A549 (cell line): ENCODE data around the gene PGF. TPM values are rescaled to one million over a fixed set of nuclear protein-coding genes. Genes with fewer than 3 reads are reported as not detected.

Source experiments
- ATAC-seq, 2 experiments: fragments of 200-7000 bp in 1 of 2; fragments of >200 bp in 1 of 2; cut with Nextera tagmentation in 1 of 2; cut with Tn5 transposase in 1 of 2; 3 replicates each; pipeline versions ENCODE4 v1.8.0 to v1.9.1; 2018 to 2020; ENCODE audit warnings: mild to moderate bottlenecking in 1 of 2, moderate library complexity in 1 of 2
- CTCF ChIA-PET: fragments of 300-600 bp; sonication (Branson Sonifier 250); formaldehyde crosslinking; extraction: SDS; loops from one replicate; lab custom pipeline; 2021; ENCODE audit warnings: antibody characterized with exemption, inconsistent platforms; lab: Yijun Ruan, JAX
- POLR2A ChIA-PET: fragments of 350-600 bp; formaldehyde crosslinking; extraction: SDS; loops from one replicate; lab custom pipeline; 2021; ENCODE audit warnings: antibody characterized with exemption, inconsistent platforms; lab: Yijun Ruan, JAX
- DNase-seq, 2 experiments: peaks; one replicate each; pipeline versions ENCODE4 v3.0.0 to v3.0.0-alpha.2; 2011 to 2016; ENCODE audit warnings: low read depth in 1 of 2, low spot score in 1 of 2
- FAIRE-seq: peaks from 2 replicates; lab custom pipeline; 2011; peaks lifted over from hg19 to GRCh38; lab: Jason Lieb, UNC
- H3K27ac ChIP-seq, 2 experiments: fragments of >200 bp; sonication (Bioruptor Twin); formaldehyde crosslinking; 3 replicates each; pipeline ENCODE4 v1.5.1; 2016 to 2017
- H3K4me1 ChIP-seq: fragments of >200 bp; sonication (Bioruptor Twin); formaldehyde crosslinking; 3 replicates; pipeline ENCODE4 v1.6.1; 2016
- H3K4me2 ChIP-seq: fragments of >200 bp; sonication (Bioruptor Twin); formaldehyde crosslinking; 3 replicates; pipeline ENCODE4 v1.6.1; 2016
- H3K4me3 ChIP-seq: fragments of >200 bp; sonication (Bioruptor Twin); formaldehyde crosslinking; 3 replicates; pipeline ENCODE4 v1.5.1; 2016
- H3K9me3 ChIP-seq: fragments of >200 bp; sonication (Bioruptor Twin); formaldehyde crosslinking; 3 replicates; pipeline ENCODE4 v1.6.1; 2016
- BCL3 ChIP-seq: fragments of >200 bp; sonication (Bioruptor Twin); formaldehyde crosslinking; IDR thresholded peaks from 3 replicates; pipeline ENCODE4 v1.6.1; 2016
- BHLHE40 ChIP-seq: IDR thresholded peaks from 2 replicates; pipeline ENCODE4 v1.6.1; 2012; ENCODE audit warnings: low read depth, low read length, inconsistent platforms
- CBX2 ChIP-seq: fragments of 200-600 bp; sonication (generic); IDR thresholded peaks from 2 replicates; pipeline ENCODE4 v1.6.1; 2016; ENCODE audit warnings: low read depth, mild to moderate bottlenecking, borderline replicate concordance
- CEBPB ChIP-seq, 2 experiments: fragments of >200 bp in 1 of 2; sonication (Bioruptor Twin) in 1 of 2; formaldehyde crosslinking in 1 of 2; IDR thresholded peaks; 2 replicates each; pipeline ENCODE4 v1.6.1; 2012 to 2016
- CHD4 ChIP-seq: fragments of 200-600 bp; sonication (generic); IDR thresholded peaks from 2 replicates; pipeline ENCODE4 v1.6.1; 2016; ENCODE audit warnings: antibody characterized with exemption, mild to moderate bottlenecking, borderline replicate concordance
- EHF ChIP-seq: fragments of 250-450 bp; sonication (Bioruptor Pico); IDR thresholded peaks from 2 replicates; pipeline ENCODE4 v1.5.0; 2020; ENCODE audit warnings: mild to moderate bottlenecking
- EHMT2 ChIP-seq: fragments of 200-600 bp; sonication (generic); IDR thresholded peaks from 2 replicates; pipeline ENCODE4 v1.6.1; 2016; ENCODE audit warnings: antibody characterized with exemption, low read depth, mild to moderate bottlenecking, moderate library complexity
- ELK1 ChIP-seq: fragments of 150-350 bp; IDR thresholded peaks from 2 replicates; pipeline ENCODE4 v1.6.1; 2014; ENCODE audit warnings: low read depth, mild to moderate bottlenecking, low read length
- FOSB ChIP-seq: fragments of 250-450 bp; sonication (Bioruptor Pico); IDR thresholded peaks from 2 replicates; pipeline ENCODE4 v1.5.0; 2020; ENCODE audit warnings: mild to moderate bottlenecking, moderate library complexity
- HES2 ChIP-seq: fragments of >200 bp; sonication (Bioruptor Twin); formaldehyde crosslinking; IDR thresholded peaks from 2 replicates; pipeline ENCODE4 v1.6.1; 2016
- HEYL ChIP-seq: fragments of 250-450 bp; sonication (Bioruptor Pico); IDR thresholded peaks from 2 replicates; pipeline ENCODE4 v1.8.0; 2021; ENCODE audit warnings: mild to moderate bottlenecking, moderate library complexity
- HOXB13 ChIP-seq: fragments of 250-450 bp; sonication (Bioruptor Pico); IDR thresholded peaks from 2 replicates; pipeline ENCODE4 v1.5.0; 2020; ENCODE audit warnings: low read depth, mild to moderate bottlenecking, moderate library complexity
- HOXB5 ChIP-seq: fragments of 250-450 bp; sonication (Bioruptor Pico); IDR thresholded peaks from 2 replicates; pipeline ENCODE4 v1.5.0; 2020; ENCODE audit warnings: mild to moderate bottlenecking, moderate library complexity
- MAFK ChIP-seq: fragments of 450-650 bp; IDR thresholded peaks from 2 replicates; pipeline ENCODE4 v1.6.1; 2014; ENCODE audit not compliant: partially characterized antibody
- MAZ ChIP-seq: fragments of 150-350 bp; IDR thresholded peaks from 2 replicates; pipeline ENCODE4 v1.6.1; 2014; ENCODE audit warnings: antibody characterized with exemption, low read depth, low read length, borderline replicate concordance
- MYC ChIP-seq: IDR thresholded peaks from 2 replicates; pipeline ENCODE4 v1.6.1; 2012; ENCODE audit warnings: mild to moderate bottlenecking, inconsistent platforms, low read length, improper control_type of control experiment, borderline replicate concordance
- NFE2L2 ChIP-seq: fragments of 150-350 bp; conservative IDR thresholded peaks from 2 replicates; pipeline ENCODE4 v1.6.1; 2014; ENCODE audit warnings: low read length
- PBX3 ChIP-seq: IDR thresholded peaks from 2 replicates; pipeline ENCODE4 v1.6.1; 2012
- RAD21 ChIP-seq, 2 experiments: fragments of >200 bp in 1 of 2; sonication (Bioruptor Twin) in 1 of 2; formaldehyde crosslinking in 1 of 2; IDR thresholded peaks in 1 of 2; conservative IDR thresholded peaks in 1 of 2; 2 replicates in 1 of 2; 3 replicates in 1 of 2; pipeline ENCODE4 v1.6.1; 2012 to 2018; ENCODE audit warnings: inconsistent platforms in 1 of 2
- RARB ChIP-seq: fragments of 250-450 bp; sonication (Bioruptor Pico); IDR thresholded peaks from 2 replicates; pipeline ENCODE4 v1.8.0; 2021; ENCODE audit warnings: mild to moderate bottlenecking, moderate library complexity
- REST ChIP-seq: fragments of 200-600 bp; sonication (generic); IDR thresholded peaks from 2 replicates; pipeline ENCODE4 v1.6.1; 2016; ENCODE audit warnings: antibody characterized with exemption, mild to moderate bottlenecking, moderate library complexity
- RFX5 ChIP-seq: fragments of 450-650 bp; IDR thresholded peaks from 2 replicates; pipeline ENCODE4 v1.7.1; 2014; ENCODE audit warnings: antibody characterized with exemption, mild to moderate bottlenecking, moderate library complexity
- RNF2 ChIP-seq: fragments of 200-600 bp; sonication (generic); IDR thresholded peaks from 2 replicates; pipeline ENCODE4 v1.6.1; 2016; ENCODE audit warnings: low read depth, mild to moderate bottlenecking, antibody characterized with exemption, moderate library complexity, borderline replicate concordance
- ZNF302 ChIP-seq: fragments of 250-450 bp; sonication (Bioruptor Pico); IDR thresholded peaks from 2 replicates; pipeline ENCODE4 v1.9.0; 2021; ENCODE audit warnings: inconsistent platforms, mild to moderate bottlenecking, moderate library complexity
- ZSCAN20 ChIP-seq: fragments of 250-450 bp; sonication (Bioruptor Pico); IDR thresholded peaks from 2 replicates; pipeline ENCODE4 v1.8.0; 2022; ENCODE audit warnings: mild to moderate bottlenecking, moderate library complexity
- WGBS: methylation state at CpG from one replicate; pipeline ENCODE4 v1.1.6; 2017; ENCODE audit errors: missing lambda C conversion rate; 5-methylcytosine and 5-hydroxymethylcytosine counted together
- polyA plus RNA-seq, 4 experiments: library from polyadenylated mRNA; depleted of rRNA in 3 of 4; stranded (reverse); fragments of >200 nt; fragmentation: RNase III in 1 of 4; extraction: RNeasy Plus Mini Kit Qiagen cat#74134 plus additional on column Dnase treatment in 1 of 4; gene quantifications; 2 replicates in 3 of 4; 3 replicates in 1 of 4; pipeline ENCODE4 v1.2.3, GENCODE V29; 2011 to 2017

The PGF gene
- polyA plus RNA-seq, 2 of the 4 experiments (the other 2 are of a cell fraction) = 0.63 to 1.1 TPM

- no peak for DNase-seq
- CTCF ChIA-PET = interaction anchor here (0.7 to 11.6 kb wide), 7 partner anchors 7 to 139 kb away, joined by 3 to 105 read pairs (median 5); no protein-coding TSS in a partner anchor
- Histone ChIP-seq H3K4me3 (no peak overlapping the region), H3K9me3 (no peaks in the 10 kb centered on the region), H3K4me2 (no peak overlapping the region), H3K4me1 (peaks cover 11% of the 10 kb centered on the region), H3K27ac (no peak overlapping the region; a peak in 1 of 6 replicates)
- POLR2A ChIA-PET = no interaction called here
- no peak for FAIRE-seq
- ATAC-seq = no peak
- WGBS = 86% methylated on average over 15 of the region's 15 CpGs
- TF ChIP-seq ZNF302 (CRISPR knock-in tag) (no peak), NFE2L2 (no peak), EHMT2 (no peak), MAZ (no peak), RFX5 (no peak), BHLHE40 (no peak), HES2 (no peak), FOSB (CRISPR knock-in tag) (no peak), BCL3 (no peak), RAD21 (conservative IDR thresholded peaks at IDR 0.05 in 1 of 2, IDR thresholded peaks at IDR 0.05 in 1 of 2) (no peak)
Measured at GRCh38 chr14:74951443-74952179, 3.8 kb downstream of the PGF start.

- Histone ChIP-seq H3K4me2 (0 out of 3 replicates have a peak overlapping the region, but pooled peaks have one; percentile 11), H3K4me1 (peaks cover 14% of the 10 kb centered on the region), H3K27ac (peak overlapping the region in 1 of 2 experiments; percentile 43; a peak in 2 of 6 replicates), H3K4me3 (no peak overlapping the region), H3K9me3 (no peaks in the 10 kb centered on the region)
- ChIA-PET POLR2A (no interaction called here), CTCF (interaction anchor here (0.7 to 3.1 kb wide), 2 partner anchors 28 to 137 kb away, joined by 3 to 16 read pairs; no protein-coding TSS in a partner anchor)
- no peak for DNase-seq
- 71% methylated on average over 9 of the region's 9 CpGs for WGBS
- no peak for ATAC-seq
- no peak for FAIRE-seq
- TF ChIP-seq ELK1 (no peak), RNF2 (no peak), RARB (CRISPR knock-in tag) (no peak), HES2 (no peak), HOXB13 (CRISPR knock-in tag) (no peak), MAFK (no peak), HEYL (CRISPR knock-in tag) (no peak), ZSCAN20 (no peak), CEBPB (IDR thresholded peaks at IDR 0.05) (no peak), MYC (no peak), EHF (no peak), REST (no peak), CHD4 (no peak), CBX2 (no peak), PBX3 (no peak), HOXB5 (CRISPR knock-in tag) (no peak)
Measured at GRCh38 chr14:74950795-74951442, 4.5 kb downstream of the PGF start.
